GM15510 (cell line): Measurements from ENCODE around the gene LY6G6D.

Experiments used
- POLR2A ChIP-seq: IDR thresholded peaks from 3 replicates; pipeline ENCODE4 v1.6.1; 2011; ENCODE audit warnings: borderline replicate concordance; ENCODE audit not compliant: insufficient read length; ENCODE audit errors: extremely low read depth

LY6G6D gene

GRCh38 chr6:31715022-31715958 lies at the start of gene LY6G6D:
Gene LY6G6D (plus strand): TSS chr6:31715348. CDS start chr6:31715356, 8 bp downstream.
- TF ChIP-seq POLR2A: no peak

GRCh38 chr6:31665501-31666336 lies 49.4 kb upstream of the LY6G6D start, which contains the start of gene CSNK2B:
Gene CSNK2B (plus strand): TSS chr6:31666080. CDS start chr6:31666832, 752 bp downstream.
- peak; percentile 79 for TF ChIP-seq POLR2A

GRCh38 chr6:31666337-31666965 lies 48.7 kb upstream of the LY6G6D start:
- no peak for TF ChIP-seq POLR2A

GRCh38 chr6:31669676-31670075 lies 45.5 kb upstream of the LY6G6D start, which contains the start of gene LY6G5B:
Gene LY6G5B (plus strand): TSS chr6:31669976. CDS start chr6:31670951, 975 bp downstream.
- TF ChIP-seq POLR2A: no peak

- no peak for TF ChIP-seq POLR2A
Measured at GRCh38 chr6:31676322-31676903, 38.7 kb upstream of the LY6G6D start.

GRCh38 chr6:31676904-31677303 lies 38.2 kb upstream of the LY6G6D start:
- no peak for TF ChIP-seq POLR2A

GRCh38 chr6:31677955-31678354 lies 37.2 kb upstream of the LY6G6D start:
- no peak for TF ChIP-seq POLR2A

GRCh38 chr6:31680226-31681134 lies 34.7 kb upstream of the LY6G6D start, which contains the start of gene LY6G5C:
Gene LY6G5C (minus strand): TSS chr6:31681067. CDS start chr6:31680373, 694 bp downstream.
- TF ChIP-seq POLR2A: no peak

GRCh38 chr6:31681135-31681671 lies 33.9 kb upstream of the LY6G6D start:
- peak; percentile 38 for TF ChIP-seq POLR2A

- TF ChIP-seq POLR2A: no peak
Measured at GRCh38 chr6:31683591-31683990, 31.6 kb upstream of the LY6G6D start.

DNA sequence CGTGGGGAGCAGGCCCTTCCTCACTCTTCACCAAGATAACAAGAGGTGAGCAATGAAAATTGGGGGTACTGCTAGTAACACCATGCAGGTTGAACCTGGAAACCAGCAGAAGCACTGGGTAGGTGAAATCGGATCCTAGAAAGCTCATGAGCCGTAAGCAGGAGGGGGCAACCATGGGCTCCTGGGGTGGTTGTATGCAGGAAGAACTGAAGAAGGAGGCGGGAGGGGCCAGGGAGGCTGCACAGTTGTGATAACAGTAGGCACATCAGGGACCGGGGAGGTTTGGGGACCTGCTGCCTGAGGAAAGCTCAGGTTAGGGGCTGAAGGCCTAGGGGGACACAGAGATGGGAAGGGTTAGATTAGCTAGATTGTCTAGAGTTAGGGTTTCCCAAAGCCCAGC lies 28.7 kb upstream of the LY6G6D start:
- no peak for TF ChIP-seq POLR2A

DNA sequence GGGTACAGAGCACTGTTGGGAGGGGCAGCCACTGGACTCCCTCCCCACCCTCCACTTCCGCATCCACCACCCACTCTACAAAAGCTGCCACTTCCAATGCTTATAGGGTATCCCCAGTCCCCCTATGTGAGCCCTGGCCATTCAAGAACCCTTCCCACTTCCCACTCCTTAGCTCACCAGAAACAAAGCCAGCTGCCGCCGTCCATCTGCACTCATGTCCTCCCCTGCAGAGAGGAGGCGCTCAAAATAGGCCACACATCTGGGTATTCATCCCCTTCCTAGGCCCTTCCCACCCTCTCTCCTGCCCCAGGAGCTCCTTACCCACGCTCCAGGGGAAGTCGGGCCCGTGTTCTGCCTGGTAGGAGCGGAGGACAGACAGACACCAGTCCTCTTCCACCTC lies 27.8 kb upstream of the LY6G6D start:
- no peak for TF ChIP-seq POLR2A
